IMR-90 (cell line): ENCODE measurements around the gene EVL. TPM values are rescaled to one million over a fixed set of nuclear protein-coding genes. Genes with fewer than 3 reads are reported as not detected.

ENCODE experiments used
- ATAC-seq: fragments of 200-7000 bp; cut with Tn5 transposase; 2 replicates; pipeline ENCODE4 v1.9.1; 2020; ENCODE audit warnings: low read depth, mild to moderate bottlenecking, moderate library complexity
- BruUV-seq: library from RNA; stranded (reverse); fragments of 400-500 nt; replicated peaks from 2 replicates; lab custom pipeline; 2021; lab: Mats Ljungman, UMichigan
- CTCF ChIA-PET: fragments of 300-600 bp; formaldehyde crosslinking; extraction: SDS; loops from one replicate; lab custom pipeline; 2021; ENCODE audit warnings: antibody characterized with exemption; lab: Yijun Ruan, JAX
- POLR2A ChIA-PET: fragments of 300-600 bp; sonication (Branson Sonifier 250); formaldehyde crosslinking; loops from one replicate; lab custom pipeline; 2022; ENCODE audit warnings: antibody characterized with exemption; ENCODE audit not compliant: unreplicated experiment; lab: Charles Lee
- DNase-seq: peaks from one replicate; pipeline ENCODE4 v3.0.0; 2013
- H2AFZ ChIP-seq: replicated peaks from 2 replicates; pipeline ENCODE3; 2013; ENCODE audit warnings: low read length, mild to moderate bottlenecking; ENCODE audit not compliant: poor library complexity
- H2AK5ac ChIP-seq: 2 replicates; pipeline ENCODE4 v1.6.1; 2013; ENCODE audit warnings: low read depth, low read length, inconsistent platforms
- H2AK9ac ChIP-seq: replicated peaks from 2 replicates; pipeline ENCODE3; 2013; ENCODE audit warnings: mild to moderate bottlenecking, low read depth, low read length, moderate library complexity; ENCODE audit not compliant: poor library complexity
- H2BK120ac ChIP-seq: 2 replicates; pipeline ENCODE4 v1.6.1; 2013; ENCODE audit warnings: low read depth, low read length, inconsistent platforms
- H2BK15ac ChIP-seq: 3 replicates; pipeline ENCODE4 v1.6.1; 2013; ENCODE audit warnings: low read depth, low read length, inconsistent platforms
- H2BK20ac ChIP-seq: 2 replicates; pipeline ENCODE4 v1.6.1; 2013; ENCODE audit warnings: low read depth, mild to moderate bottlenecking, inconsistent platforms, low read length, moderate library complexity
- H2BK5ac ChIP-seq: 2 replicates; pipeline ENCODE4 v1.6.1; 2013; ENCODE audit warnings: mild to moderate bottlenecking, low read depth, low read length, inconsistent platforms; ENCODE audit not compliant: poor library complexity, severe bottlenecking
- H3K14ac ChIP-seq: replicated peaks from 2 replicates; pipeline ENCODE4 v1.6.1; 2013; ENCODE audit warnings: low read depth, low read length, inconsistent platforms
- H3K18ac ChIP-seq: 2 replicates; pipeline ENCODE4 v1.6.1; 2013; ENCODE audit warnings: low read depth, low read length, control low read depth
- H3K23ac ChIP-seq: 2 replicates; pipeline ENCODE4 v1.6.1; 2013; ENCODE audit warnings: low read depth, low read length, inconsistent platforms
- H3K27ac ChIP-seq: 2 replicates; pipeline ENCODE4 v1.5.1; 2013; ENCODE audit warnings: mild to moderate bottlenecking, control low read depth, low read length; ENCODE audit not compliant: insufficient read depth
- H3K27me3 ChIP-seq: 2 replicates; pipeline ENCODE4 v1.6.1; 2013; ENCODE audit warnings: low read length; ENCODE audit not compliant: control insufficient read depth, insufficient read depth
- H3K36me3 ChIP-seq: 2 replicates; pipeline ENCODE4 v1.6.1; 2013; ENCODE audit warnings: low read length, mixed read lengths; ENCODE audit not compliant: control insufficient read depth, insufficient read depth
- H3K4ac ChIP-seq: 2 replicates; pipeline ENCODE4 v1.6.1; 2013; ENCODE audit warnings: low read depth, low read length, inconsistent platforms
- H3K4me1 ChIP-seq: 2 replicates; pipeline ENCODE4 v1.6.1; 2013; ENCODE audit warnings: low read length, mixed read lengths; ENCODE audit not compliant: control insufficient read depth, insufficient read depth
- H3K4me2 ChIP-seq: 2 replicates; pipeline ENCODE4 v1.6.1; 2013; ENCODE audit warnings: low read depth, mild to moderate bottlenecking, control low read depth, low read length, moderate library complexity
- H3K4me3 ChIP-seq: 2 replicates; pipeline ENCODE4 v1.5.1; 2013; ENCODE audit warnings: low read depth, mild to moderate bottlenecking, control low read depth, low read length, moderate library complexity; ENCODE audit not compliant: insufficient read depth
- H3K56ac ChIP-seq: 2 replicates; pipeline ENCODE4 v1.6.1; 2013; ENCODE audit warnings: low read length, inconsistent platforms; ENCODE audit not compliant: insufficient read depth; ENCODE audit errors: extremely low read depth
- H3K79me1 ChIP-seq, 2 experiments: 2 replicates each; pipeline ENCODE4 v1.6.1; 2013; ENCODE audit warnings: low read length in 2 of 2, inconsistent platforms in 1 of 2, low read depth in 1 of 2
- H3K9ac ChIP-seq: 2 replicates; pipeline ENCODE4 v1.6.1; 2013; ENCODE audit warnings: low read depth, low read length, control low read depth
- H3K9me1 ChIP-seq: 2 replicates; pipeline ENCODE4 v1.6.1; 2013; ENCODE audit warnings: low read length, inconsistent platforms; ENCODE audit not compliant: insufficient read depth
- H3K9me3 ChIP-seq: 2 replicates; pipeline ENCODE4 v1.6.1; 2013; ENCODE audit warnings: low read length; ENCODE audit not compliant: control insufficient read depth, insufficient read depth
- H4K20me1 ChIP-seq: 2 replicates; pipeline ENCODE4 v1.6.1; 2013; ENCODE audit warnings: low read length, inconsistent platforms; ENCODE audit not compliant: insufficient read depth
- H4K5ac ChIP-seq: 2 replicates; pipeline ENCODE4 v1.6.1; 2013; ENCODE audit warnings: mild to moderate bottlenecking, low read depth, low read length, control low read depth
- H4K8ac ChIP-seq, 2 experiments: 2 replicates each; pipeline ENCODE4 v1.6.1; 2013; ENCODE audit warnings: low read depth in 2 of 2, low read length in 2 of 2, control low read depth in 1 of 2, inconsistent platforms in 1 of 2
- H4K91ac ChIP-seq: 2 replicates; pipeline ENCODE4 v1.6.1; 2013; ENCODE audit warnings: low read depth, low read length, inconsistent platforms; ENCODE audit not compliant: insufficient read depth
- BHLHE40 ChIP-seq: fragments of 150-350 bp; IDR thresholded peaks from 2 replicates; pipeline ENCODE4 v1.6.1; 2016; ENCODE audit warnings: mild to moderate bottlenecking, low read depth, low read length
- CEBPB ChIP-seq: IDR thresholded peaks from 2 replicates; pipeline ENCODE4 v1.6.1; 2012; ENCODE audit warnings: low read depth, low read length, improper control_type of control experiment
- CHD1 ChIP-seq: IDR thresholded peaks from 2 replicates; pipeline ENCODE4 v1.6.1; 2012; ENCODE audit warnings: low read depth, low read length, improper control_type of control experiment
- FOS ChIP-seq: fragments of 150-350 bp; IDR thresholded peaks from 2 replicates; pipeline ENCODE4 v1.6.1; 2016; ENCODE audit warnings: low read depth, low read length
- MAFK ChIP-seq: IDR thresholded peaks from 2 replicates; pipeline ENCODE4 v1.6.1; 2012; ENCODE audit warnings: low read depth, low read length, improper control_type of control experiment
- MAZ ChIP-seq: IDR thresholded peaks from 2 replicates; pipeline ENCODE4 v1.6.1; 2012; ENCODE audit warnings: low read depth, mild to moderate bottlenecking, low read length, improper control_type of control experiment, moderate library complexity, borderline replicate concordance
- MXI1 ChIP-seq: IDR thresholded peaks from 2 replicates; pipeline ENCODE4 v1.6.1; 2012; ENCODE audit warnings: low read depth, mild to moderate bottlenecking, low read length, moderate library complexity, borderline replicate concordance
- NFE2L2 ChIP-seq: fragments of 150-350 bp; IDR thresholded peaks from 2 replicates; pipeline ENCODE4 v1.6.1; 2016; ENCODE audit warnings: low read depth, mild to moderate bottlenecking, low read length
- POLR2A ChIP-seq: IDR thresholded peaks from 2 replicates; pipeline ENCODE4 v1.6.1; 2012; ENCODE audit warnings: mild to moderate bottlenecking, low read depth, low read length
- RAD21 ChIP-seq: IDR thresholded peaks from 2 replicates; pipeline ENCODE4 v1.6.1; 2012; ENCODE audit warnings: low read length, improper control_type of control experiment
- RCOR1 ChIP-seq: IDR thresholded peaks from 2 replicates; pipeline ENCODE4 v1.6.1; 2012; ENCODE audit warnings: mild to moderate bottlenecking, low read length, improper control_type of control experiment; ENCODE audit not compliant: insufficient replicate concordance
- RFX5 ChIP-seq: IDR thresholded peaks from 2 replicates; pipeline ENCODE4 v1.8.0; 2012; ENCODE audit warnings: low read depth, mild to moderate bottlenecking, low read length, moderate library complexity
- SMC3 ChIP-seq: fragments of 150-350 bp; IDR thresholded peaks from 2 replicates; pipeline ENCODE4 v1.6.1; 2016; ENCODE audit warnings: low read depth, mild to moderate bottlenecking, antibody characterized with exemption, low read length, moderate library complexity
- WGBS, 2 experiments: methylation state at CpG; one replicate each; pipeline versions ENCODE4 v1.1.5 to v1.1.7; 2013; ENCODE audit warnings: missing lambda C conversion rate in 2 of 2; ENCODE audit not compliant: insufficient read length in 1 of 2; ENCODE audit errors: extremely low coverage in 2 of 2; 5-methylcytosine and 5-hydroxymethylcytosine counted together
- dilution Hi-C: fragments of 300-500 bp; cut with HindIII; formaldehyde crosslinking; loops from one replicate; pipeline ENCODE4 v1.14.3; 2018; ENCODE audit warnings: low sequenced_read_pairs; ENCODE audit not compliant: unreplicated experiment
- in situ Hi-C: fragments of 300-500 bp; cut with MboI; formaldehyde crosslinking; loops from 3 replicates; pipeline ENCODE4 v1.14.3; 2019; ENCODE audit warnings: low sequenced_read_pairs, inconsistent platforms, mixed read lengths
- intact Hi-C: fragments of 100-400 bp; cut with micrococcal nuclease; formaldehyde crosslinking; loops from 2 replicates; pipeline ENCODE4 v1.10.0; 2022
- polyA plus RNA-seq, 3 experiments: library from polyadenylated mRNA; depleted of rRNA; stranded (reverse); fragments of >200 nt; gene quantifications; 2 replicates each; pipeline ENCODE4 v1.2.3, GENCODE V29; 2012; ENCODE audit warnings: low replicate concordance in 1 of 3
- total RNA-seq: library from RNA; depleted of rRNA; stranded (reverse); fragments of >200 nt; gene quantifications from 2 replicates; pipeline ENCODE4 v1.2.3, GENCODE V29; 2012
- TF ChIP-seq, protein P1 (sequence below): fragments of 150-350 bp; IDR thresholded peaks from 2 replicates; pipeline ENCODE4 v1.6.1; 2017; ENCODE audit warnings: mild to moderate bottlenecking, antibody characterized with exemption, low read length, low read depth
- TF ChIP-seq, protein P2 (sequence below): fragments of 150-350 bp; IDR thresholded peaks from 2 replicates; pipeline ENCODE4 v1.6.1; 2016; ENCODE audit warnings: low read depth, mild to moderate bottlenecking, low read length, moderate library complexity, borderline replicate concordance
- TF ChIP-seq, protein P3 (sequence below): conservative IDR thresholded peaks from 2 replicates; pipeline ENCODE4 v1.5.1; 2012; ENCODE audit warnings: mild to moderate bottlenecking, low read depth, low read length, improper control_type of control experiment

The EVL gene
- total and polyA plus RNA-seq, 2 of the 4 experiments (the other 2 are of a cell fraction): 7.2 to 36.5 TPM

DNA sequence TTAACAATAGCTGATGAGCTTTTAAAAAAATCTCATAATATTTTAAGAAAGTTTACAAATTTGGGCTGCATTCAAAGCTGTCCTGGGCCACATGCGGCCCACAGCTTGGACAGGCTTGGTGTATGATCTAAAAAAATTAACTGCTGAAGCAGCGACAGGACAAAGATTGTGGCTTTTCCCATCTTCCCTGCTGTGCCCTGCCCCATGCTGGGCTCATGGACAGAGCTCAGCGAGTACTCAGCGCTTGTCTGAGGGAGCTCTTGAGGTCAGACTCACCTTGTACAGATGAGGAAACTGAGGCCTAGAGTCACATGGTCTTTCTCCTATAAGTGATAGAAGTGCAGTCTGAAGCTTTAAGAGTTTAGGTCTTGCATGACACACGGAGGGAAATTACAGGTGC lies 15.0 kb downstream of the EVL start:
- Histone ChIP-seq H3K18ac (no peak overlapping the region), H4K8ac (no peak overlapping the region), H2AFZ (no peak overlapping the region), H2AK9ac (no peak overlapping the region), H3K79me1 (peaks cover 11 to 17% of the 10 kb centered on the region in 2 experiments; a peak in 2 of 4 replicates), H3K27me3 (no peaks in the 10 kb centered on the region), H2BK15ac (no peak overlapping the region), H3K4me3 (no peak overlapping the region), H3K9ac (no peak overlapping the region), H3K4ac (no peak overlapping the region), H3K56ac (no peak overlapping the region), H2BK20ac (no peak overlapping the region), H3K27ac (no peak overlapping the region), H3K23ac (no peak overlapping the region), H3K36me3 (0 out of 2 replicates have a peak, but pooled peaks cover 2% of the 10 kb centered on the region), H2BK120ac (no peak overlapping the region), H4K20me1 (peaks cover 10% of the 10 kb centered on the region), H3K4me1 (peaks cover 8% of the 10 kb centered on the region; the same call in 1 of the 2 replicates), H2AK5ac (no peak overlapping the region), H3K9me1 (0 out of 2 replicates have a peak, but pooled peaks cover 3% of the 10 kb centered on the region), H3K14ac (no peak overlapping the region), H2BK5ac (no peak overlapping the region), H3K9me3 (no peaks in the 10 kb centered on the region), H4K91ac (no peak overlapping the region), H4K5ac (no peak overlapping the region), H3K4me2 (no peak overlapping the region)
- in situ Hi-C loops (no loop called here), dilution Hi-C loops (no loop called here), intact Hi-C loops (no loop called here)
- POLR2A ChIA-PET: no interaction called here
- TF ChIP-seq, protein P1, sequence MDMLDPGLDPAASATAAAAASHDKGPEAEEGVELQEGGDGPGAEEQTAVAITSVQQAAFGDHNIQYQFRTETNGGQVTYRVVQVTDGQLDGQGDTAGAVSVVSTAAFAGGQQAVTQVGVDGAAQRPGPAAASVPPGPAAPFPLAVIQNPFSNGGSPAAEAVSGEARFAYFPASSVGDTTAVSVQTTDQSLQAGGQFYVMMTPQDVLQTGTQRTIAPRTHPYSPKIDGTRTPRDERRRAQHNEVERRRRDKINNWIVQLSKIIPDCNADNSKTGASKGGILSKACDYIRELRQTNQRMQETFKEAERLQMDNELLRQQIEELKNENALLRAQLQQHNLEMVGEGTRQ: no peak
- TF ChIP-seq POLR2A (no peak), NFE2L2 (no peak), CHD1 (no peak), MXI1 (no peak), MAFK (no peak), CEBPB (no peak), RCOR1 (no peak), BHLHE40 (no peak), MAZ (no peak), RAD21 (no peak), SMC3 (no peak), FOS (no peak), RFX5 (no peak)
- TF ChIP-seq, protein P2, sequence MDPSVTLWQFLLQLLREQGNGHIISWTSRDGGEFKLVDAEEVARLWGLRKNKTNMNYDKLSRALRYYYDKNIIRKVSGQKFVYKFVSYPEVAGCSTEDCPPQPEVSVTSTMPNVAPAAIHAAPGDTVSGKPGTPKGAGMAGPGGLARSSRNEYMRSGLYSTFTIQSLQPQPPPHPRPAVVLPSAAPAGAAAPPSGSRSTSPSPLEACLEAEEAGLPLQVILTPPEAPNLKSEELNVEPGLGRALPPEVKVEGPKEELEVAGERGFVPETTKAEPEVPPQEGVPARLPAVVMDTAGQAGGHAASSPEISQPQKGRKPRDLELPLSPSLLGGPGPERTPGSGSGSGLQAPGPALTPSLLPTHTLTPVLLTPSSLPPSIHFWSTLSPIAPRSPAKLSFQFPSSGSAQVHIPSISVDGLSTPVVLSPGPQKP: no peak
- TF ChIP-seq, protein P3, sequence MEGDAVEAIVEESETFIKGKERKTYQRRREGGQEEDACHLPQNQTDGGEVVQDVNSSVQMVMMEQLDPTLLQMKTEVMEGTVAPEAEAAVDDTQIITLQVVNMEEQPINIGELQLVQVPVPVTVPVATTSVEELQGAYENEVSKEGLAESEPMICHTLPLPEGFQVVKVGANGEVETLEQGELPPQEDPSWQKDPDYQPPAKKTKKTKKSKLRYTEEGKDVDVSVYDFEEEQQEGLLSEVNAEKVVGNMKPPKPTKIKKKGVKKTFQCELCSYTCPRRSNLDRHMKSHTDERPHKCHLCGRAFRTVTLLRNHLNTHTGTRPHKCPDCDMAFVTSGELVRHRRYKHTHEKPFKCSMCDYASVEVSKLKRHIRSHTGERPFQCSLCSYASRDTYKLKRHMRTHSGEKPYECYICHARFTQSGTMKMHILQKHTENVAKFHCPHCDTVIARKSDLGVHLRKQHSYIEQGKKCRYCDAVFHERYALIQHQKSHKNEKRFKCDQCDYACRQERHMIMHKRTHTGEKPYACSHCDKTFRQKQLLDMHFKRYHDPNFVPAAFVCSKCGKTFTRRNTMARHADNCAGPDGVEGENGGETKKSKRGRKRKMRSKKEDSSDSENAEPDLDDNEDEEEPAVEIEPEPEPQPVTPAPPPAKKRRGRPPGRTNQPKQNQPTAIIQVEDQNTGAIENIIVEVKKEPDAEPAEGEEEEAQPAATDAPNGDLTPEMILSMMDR: no peak
- DNase-seq (no peak), ATAC-seq (no peak)
- BruUV-seq: no TSS peak
- CTCF ChIA-PET: no interaction called here
- 100% methylated on average over 2 of the region's 5 CpGs; no CpG with 5 or more reads in 1 of the 2 experiments for WGBS, 2 experiments
